Cortex of kidney (tissue), 1 donor: Measurements from ENCODE around the gene GPR132.
"Not testable (repeated sequence)": the region's sequence is repeated elsewhere in the genome, so short reads cannot be mapped to it uniquely, and the experiment has no call there.

Source experiments
- DNase-seq: peaks from one replicate; lab custom pipeline; 2025; lab: John Stamatoyannopoulos, UW

The GPR132 gene

DNA sequence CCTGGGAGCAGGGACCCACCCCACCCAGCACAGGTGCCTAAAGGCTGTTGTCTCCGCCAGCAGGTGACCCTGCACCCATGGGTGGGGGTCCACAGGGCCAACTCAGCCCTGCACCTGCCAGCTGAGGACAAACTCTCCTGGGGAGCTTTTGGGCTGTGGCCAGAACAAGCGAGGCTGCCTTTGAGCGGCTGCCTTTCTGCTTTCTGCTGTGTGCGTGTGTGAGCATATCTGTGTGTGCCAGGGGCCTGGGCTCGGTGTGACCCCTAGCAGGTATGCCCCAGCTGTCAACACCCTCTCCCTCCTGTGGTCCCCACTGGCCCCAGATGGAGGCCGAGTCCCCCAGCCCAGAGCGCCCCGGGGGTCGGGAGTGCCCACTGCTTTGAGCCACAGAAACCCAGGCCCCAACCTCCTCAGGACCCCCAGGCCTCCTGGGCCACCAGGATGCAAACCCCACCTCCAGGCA is 25.9 kb upstream of the GPR132 start:
- no peak for DNase-seq

DNA sequence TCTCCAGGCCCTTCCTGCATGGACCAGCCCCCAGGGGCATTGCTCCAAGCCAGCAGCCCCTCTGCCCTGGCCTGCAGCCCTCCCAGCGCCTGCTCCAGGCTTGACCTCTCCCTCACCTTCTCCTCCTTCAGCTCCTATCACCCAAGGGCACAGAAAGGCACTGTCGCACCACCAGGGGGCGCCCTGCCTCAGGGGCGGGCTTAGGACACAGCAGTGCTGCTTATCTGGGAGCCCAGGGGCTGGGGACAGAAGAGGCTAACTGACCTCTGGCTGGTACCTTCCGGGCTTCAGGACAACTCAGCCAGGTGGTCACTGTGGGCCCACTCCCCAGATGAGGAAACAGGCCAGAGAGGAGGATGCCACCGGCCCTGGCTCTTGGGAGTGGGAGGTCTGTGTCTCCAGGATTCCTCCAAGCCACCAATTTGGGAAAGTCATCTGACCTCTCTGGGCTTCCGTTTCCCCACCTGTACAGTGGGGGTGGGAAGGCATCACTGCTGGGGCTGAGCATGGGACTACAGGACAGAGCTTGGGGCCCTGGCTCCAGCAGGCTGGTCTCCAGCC is 25.3 kb upstream of the GPR132 start:
- DNase-seq = no peak

DNA sequence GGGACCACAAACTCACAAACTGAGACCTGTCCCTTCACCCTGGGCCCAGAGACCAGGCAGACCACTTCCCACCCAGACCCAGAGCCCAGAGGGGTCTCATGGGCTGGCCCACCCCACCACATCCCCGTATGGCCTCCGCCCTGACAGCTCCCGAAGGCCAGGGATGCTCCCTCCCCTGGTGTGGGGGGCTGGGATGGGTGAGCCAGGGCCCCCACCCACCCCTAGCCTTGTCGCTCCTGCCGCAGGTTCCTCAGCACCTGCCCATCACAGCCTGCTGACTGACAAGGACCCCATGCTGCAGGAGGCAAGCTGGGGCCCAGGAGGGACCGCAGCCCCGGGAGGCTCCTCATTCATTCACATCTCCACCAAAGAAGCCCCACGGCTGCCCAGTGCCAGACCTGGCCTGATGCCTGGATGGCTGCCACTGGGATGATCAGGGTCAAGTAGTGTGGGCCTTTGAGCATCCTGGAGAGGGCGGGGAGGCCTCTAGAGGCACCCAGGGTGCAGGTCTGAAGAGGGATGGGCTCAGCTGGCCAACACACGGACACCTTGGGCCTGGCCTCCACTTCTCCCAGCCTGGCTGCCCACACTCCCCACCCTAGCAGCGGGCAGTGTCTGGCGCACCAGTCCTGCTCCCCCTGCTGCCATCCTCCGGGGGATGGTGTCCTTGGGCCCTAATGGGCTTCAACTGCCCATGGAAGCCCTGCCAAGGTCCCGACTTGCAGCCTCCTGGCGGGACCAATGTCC is 24.7 kb upstream of the GPR132 start:
- DNase-seq = no peak

DNA sequence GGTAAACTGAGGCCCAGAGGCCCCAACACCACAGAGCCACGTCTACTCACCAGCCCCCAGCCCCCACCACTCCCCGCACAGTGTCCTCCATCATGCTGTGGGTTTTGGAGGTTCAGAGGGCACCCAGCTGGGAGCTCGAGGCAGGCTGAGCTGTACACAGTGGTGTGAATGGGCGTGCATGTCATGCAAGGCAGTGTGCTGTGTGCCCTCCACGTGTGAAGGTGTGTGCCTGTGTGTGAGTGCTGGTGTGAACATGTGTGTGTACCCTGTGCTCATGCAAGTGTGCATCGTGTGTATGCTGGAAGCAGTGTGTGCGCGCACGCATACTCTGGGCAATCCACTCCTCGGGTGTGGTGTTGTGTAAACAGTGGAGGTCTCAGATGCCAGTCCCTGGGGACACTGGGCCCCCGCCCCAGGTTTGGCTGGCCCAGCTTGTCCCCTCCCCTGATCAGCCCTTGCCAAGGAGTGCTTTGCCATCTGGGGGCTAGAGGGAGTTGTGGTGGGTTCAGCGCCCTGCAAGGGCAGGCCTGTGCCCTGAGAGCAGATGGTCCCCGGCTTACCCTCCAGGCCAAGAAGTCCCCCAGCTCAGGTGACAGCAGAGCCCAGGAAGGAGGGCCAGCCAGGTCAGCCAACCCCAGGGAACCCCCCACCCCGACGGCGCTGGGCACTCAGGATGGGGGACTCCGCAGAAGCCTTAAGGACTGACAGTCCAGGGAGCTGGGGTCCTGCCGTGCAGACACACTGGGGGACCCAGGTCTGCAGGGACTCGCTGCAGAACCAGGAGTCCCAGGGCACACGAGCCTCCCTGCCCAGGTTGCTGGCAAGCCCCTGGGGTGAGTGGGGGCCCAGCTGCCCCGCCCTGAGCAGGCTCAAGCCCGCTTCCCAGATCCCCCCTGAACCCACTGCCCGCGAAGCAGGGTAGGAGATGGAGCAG is 23.8 kb upstream of the GPR132 start:
- DNase-seq = no peak

DNA sequence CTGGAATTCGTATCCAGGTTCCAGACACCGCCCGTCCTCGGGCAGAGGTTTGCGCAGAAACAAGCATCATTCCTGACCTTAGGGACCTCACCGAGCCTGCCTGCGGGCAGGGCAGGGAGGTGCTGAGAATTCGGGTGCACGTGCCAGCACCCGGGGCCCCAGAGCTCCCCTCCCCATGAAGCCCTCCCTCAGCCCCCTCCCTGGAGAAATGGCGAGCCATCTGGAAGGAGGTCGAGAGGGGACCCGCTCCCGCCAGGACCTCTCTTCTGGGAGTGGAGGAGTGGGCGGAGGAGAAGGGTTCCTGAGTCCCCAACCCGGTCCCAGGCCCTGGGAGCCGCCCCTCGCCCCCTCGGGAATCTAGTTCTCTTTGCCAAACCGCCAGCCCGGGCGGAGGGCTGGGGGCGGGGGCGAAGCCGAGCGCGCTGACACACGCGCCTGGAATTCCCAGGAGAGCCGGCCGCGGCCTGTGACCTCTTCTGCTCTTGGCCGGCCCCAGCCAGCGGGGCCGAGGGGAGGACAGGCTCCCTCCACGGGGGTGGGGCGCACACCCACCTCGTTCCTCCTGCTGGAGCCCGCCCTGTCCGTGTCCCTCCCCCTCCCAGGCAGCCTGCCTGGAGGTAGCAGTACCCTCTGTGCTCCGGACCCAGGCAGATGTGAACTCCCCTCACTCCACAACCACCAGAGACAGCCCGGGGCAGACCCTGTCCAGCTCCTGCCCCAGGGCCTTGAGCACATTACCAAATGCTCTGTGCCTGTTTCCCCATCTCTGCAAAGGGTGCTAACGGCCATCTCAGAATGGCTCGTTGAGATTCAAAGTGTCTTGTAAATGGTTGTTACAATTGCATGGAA is 23.0 kb upstream of the GPR132 start:
- DNase-seq = no peak

DNA sequence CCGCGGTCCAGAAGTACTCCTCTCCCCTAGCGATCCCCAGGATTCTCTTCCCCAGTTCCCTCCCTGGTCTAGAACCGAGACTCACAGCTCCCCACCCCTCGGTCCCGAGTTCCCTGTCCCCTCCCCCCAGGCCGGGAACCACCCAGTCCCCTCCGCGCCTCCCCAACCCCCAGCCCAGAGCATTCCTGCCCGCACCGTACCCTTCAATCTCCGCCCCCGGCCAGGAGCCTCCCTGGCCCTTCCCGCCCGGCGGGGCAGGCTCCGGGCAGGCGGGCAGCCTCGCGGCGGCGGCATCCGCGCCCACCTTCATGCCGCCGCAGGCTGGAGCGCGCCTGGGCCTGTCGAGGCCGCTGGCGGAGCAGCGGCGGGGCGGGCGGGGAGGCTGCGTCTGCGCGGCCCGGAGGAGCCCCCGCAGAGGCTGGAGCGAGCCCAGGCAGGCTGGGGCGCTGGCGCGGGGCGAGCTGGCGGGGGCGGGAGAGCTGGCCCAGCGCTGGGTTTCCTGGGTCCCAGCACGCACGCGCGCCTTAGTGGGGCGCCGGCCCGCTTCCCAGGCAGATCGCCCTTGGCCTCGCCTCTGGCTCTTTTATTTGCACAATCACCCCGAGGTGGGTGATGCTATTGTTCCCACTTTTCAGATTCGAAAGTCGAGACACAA is 22.2 kb upstream of the GPR132 start:
- DNase-seq = no peak

DNA sequence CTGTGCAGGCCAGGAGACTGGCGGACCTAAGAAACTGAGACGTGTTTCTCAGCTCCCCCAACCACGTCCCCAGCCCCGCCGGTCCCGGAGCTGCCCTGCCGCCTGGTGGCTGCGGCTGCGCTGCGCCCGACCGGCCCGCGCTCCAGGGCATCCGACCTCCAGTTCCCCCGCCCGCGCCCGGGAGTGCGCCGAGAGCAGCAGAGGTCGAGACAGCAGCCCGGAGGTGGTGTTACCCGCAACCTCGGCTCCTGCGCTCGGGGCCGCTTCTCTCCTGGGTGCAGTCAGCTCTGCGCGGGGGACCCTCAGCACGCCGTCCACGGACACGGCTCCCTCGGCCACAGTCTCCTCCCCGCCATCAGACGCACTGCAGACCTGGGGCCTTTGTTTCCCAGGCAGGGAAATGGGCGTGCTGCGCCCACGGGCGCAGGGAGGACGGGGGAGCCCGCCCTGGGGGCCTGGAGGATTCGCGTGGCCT is 21.6 kb upstream of the GPR132 start:
- DNase-seq = peak; percentile 33

DNA sequence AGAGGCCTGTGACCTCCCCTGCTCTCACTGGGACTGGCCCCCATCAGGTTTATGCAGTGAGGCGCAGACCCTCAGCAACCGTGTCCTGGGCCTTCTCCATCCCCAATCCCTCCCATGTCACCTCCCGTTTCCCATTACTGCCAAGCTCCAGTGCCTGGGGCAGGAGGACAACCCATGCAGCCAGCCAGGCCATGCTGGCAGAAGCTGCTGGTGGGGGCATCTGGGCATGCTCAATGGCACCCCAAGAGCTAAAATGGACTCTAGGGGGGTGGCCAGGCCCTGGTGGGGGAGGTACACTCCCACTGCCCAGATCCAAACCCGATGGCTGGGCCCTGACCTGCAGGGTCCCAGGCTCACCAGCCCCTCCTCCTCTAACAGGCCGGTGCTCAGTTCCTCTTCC is 20.5 kb upstream of the GPR132 start:
- DNase-seq = no peak

DNA sequence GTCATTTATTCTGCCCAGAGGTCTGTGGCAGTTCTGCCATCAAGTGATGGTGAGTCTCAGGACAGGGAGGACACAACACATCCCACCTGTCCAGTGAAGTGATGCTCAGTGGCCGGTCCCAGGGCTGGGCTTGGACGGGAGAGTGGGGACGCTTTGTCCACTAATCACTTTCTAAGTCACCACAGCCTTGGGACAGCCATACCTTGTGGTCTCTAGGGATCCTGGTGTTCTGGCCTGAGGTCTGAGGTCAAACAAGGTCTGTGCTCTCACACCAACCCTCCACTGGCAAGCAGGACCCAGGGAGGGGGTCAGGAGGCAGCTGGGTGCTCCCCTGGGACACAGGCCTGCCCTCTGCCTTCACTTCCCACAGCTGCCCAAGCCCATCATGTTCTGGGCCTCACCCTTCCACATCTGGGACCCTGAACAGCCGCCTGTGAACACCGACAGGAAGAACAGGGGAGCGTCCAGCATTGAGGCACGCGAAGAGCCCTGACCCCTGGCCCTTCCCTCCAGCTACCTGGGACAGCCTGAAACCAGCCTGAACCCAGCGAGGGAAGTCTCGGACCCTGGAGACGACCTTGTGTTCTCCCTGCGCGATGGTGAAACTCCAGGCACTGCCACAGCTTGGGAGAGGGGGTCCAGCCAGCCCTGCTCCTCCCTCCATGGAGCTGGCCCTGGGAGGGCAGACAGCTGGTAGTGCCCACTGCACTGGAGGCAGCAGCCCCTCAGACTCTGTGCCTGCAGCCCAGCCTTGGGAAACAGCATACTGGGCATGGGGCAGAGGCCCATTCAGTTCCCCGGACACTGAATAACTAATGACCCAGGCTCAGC is 19.7 kb upstream of the GPR132 start:
- no peak for DNase-seq

DNA sequence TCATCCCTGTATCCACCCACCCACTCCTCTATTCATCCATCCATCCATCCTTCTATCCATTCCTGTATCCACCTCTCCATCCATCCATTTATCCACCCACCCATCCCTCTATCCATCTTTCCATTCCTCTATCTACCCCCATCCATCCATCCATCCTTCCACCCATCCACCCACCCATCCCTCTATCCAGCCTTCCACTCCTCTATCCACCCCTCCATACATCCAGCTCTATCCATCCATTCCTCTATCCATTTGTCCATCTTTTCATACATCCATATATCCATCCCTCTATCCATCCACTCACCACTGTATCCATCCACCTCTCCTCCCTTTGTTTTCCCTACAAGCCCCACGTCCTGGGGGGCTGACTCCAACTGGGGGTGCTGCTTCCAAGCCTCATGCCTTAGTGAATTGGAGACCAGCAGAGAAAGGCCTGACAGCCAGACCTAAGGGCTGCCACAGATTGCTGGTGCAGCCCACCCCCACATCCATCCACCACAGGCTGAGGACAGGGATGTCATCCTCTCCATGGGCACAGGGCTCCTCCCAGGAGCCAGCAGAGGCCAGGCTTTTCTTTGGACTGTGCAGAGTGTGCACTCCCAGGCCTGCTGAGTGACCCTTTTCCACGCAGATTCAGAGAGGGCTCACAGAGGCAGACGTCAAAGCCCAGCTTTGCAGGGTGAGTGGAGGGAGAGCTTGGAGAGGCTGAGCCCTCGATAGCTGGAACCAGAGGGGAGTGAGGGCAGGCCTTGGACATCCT is 18.9 kb upstream of the GPR132 start:
- DNase-seq = no peak

DNA sequence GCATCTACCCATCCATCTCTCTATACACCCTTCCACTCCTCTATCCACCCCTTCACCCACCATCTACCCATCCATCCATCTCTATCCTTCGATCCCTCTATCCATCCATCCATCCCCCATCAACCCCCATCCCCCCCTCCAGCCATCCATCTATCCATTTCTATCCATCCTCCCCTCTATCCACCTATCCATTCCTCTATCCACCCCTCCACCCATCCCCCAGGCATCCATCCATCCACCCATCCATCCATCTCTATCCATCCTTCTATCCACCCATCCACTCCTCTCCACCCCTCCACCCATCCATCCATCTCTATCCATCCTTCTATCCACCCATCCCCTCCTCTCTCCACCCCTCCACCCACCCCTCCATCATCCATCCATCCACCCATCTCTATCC is 17.5 kb upstream of the GPR132 start:
- DNase-seq = no peak

DNA sequence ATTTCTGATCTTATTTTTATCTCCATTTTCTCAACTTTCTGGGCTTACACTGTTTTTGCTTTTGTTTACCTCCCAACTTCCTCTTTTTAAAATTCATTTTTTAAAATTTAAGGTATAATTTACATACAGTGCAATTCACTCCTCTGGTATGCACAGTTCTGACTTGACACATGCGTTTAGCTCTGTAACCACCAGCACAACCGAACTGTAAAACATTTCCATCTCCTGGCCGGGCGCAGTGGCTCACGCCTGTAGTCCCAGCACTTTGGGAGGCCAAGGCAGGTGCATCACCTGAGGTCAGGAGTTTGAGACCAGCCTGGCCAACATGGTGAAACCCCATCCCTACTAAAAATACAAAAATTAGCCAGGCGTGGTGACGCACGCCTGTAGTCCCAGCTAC is 16.2 kb upstream of the GPR132 start:
- not testable (repeated sequence) for DNase-seq

DNA sequence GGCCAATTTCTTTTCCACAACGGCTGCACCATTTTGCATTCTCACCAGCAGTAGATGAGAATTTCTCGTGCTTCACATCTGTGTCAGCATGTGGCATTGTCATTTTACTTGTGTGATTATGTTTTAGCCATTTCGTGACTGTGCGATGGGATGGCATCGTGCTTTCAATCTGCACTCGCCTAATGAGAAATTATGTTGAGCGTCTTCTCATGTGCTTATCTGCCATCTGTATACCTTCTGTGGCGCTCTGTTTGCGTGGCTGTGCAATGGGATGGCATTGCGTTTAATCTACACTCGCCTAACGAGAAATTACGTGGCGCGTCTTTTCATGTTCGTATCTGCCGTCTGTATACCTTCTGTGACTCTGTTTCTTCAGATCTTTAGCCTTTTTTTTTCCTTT is 14.9 kb upstream of the GPR132 start:
- no peak for DNase-seq

DNA sequence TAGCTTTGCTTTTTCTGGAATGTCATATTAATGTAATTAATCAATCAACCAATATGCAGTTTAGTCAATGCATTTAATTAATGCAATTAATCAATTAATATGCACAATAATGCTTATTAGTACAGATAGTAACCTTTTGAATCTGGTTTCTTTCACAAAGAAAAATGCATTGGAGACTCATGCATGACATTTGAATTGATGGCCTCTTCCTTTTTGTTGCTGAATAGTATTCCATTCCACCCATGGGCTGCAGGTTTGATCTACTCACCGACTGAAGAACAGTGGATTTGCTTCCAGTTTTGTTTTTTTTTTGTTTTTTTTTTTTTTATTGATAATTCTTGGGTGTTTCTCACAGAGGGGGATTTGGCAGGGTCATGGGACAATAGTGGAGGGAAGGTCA is 13.1 kb upstream of the GPR132 start:
- no peak for DNase-seq

DNA sequence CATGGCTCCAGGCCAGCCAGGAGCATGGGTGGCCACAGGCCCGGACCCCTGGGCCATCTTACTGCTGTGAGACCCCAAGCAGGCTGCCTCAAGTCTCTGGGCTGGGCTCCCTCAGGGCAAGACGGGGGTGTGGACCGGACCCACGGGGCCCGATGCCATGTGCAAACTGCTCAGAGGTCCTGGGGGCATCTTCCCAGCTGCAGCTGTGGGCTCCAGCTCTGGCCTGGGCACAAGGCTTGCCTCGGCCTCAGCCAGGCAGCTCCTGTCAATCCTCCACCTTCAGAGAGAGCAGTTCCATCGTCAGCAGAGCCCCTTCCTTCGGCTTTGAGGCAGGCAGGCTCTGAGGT is 12.4 kb upstream of the GPR132 start:
- no peak for DNase-seq

DNA sequence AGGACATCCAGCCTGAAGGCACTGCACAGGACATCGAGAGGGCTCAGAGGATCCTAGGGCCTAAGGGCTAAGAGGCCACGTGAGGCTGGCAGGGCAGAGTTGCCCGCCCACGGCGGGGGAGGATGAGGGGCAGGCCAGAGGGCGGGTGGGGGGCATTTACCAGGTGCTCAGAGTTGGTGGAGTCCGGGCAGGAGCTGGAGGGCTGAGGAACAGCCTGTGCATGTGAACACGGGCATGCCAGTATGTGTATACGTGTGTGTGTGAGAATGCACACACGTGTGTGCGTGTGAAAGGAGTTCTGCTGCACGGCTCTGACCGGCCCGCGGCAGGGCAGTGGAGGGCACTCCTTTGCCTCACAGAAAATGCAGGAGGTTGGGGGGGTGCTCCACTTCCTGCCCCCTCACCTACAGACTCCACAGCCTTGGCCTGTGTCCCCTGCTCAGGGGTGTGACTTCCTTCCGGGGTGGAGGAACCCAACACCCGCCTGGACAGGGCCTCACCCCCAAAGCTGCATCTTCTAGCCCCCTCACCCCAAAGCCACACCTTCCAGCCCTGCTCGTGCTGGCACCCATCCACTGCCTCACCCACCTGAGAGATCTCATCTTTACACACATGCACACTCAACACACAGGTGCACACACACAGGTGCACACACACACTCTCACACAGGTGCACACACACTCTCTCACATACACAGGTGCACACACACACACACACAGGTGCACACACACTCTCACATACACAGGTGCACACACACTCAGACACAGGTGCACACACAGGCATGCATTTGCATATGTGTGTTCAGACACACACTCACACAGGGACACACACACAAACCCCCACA is 11.8 kb upstream of the GPR132 start:
- DNase-seq = no peak

DNA sequence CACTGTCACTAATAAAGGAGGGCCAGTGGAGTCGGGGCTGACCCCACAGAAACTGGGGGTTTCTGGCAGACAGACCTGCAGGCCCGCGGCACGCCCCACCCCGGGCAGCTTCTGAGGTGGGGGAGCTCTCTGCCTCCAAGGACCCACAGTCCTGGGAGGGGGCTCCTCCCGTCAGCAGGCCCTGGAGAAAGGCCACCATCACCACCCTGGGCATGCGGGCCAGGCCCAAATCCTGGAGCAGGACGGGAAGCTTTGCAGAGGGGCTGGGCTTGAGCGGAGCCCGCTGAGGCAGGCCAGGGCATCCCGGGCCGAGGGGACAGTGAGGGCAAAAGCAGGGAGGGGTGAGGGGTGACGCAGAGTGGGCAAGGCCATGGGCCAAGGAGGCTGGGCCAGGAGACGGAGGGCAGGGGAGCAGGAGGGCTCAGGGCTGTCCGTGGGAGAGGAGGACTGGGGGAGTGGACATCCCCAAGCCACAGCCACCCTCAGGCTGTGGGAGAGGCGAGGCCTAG is 11.1 kb upstream of the GPR132 start:
- no peak for DNase-seq
